DMS79 treated with DMSO at 0.1 percent for 48 hours (cell line): ENCODE results near the gene TDP1.

Experiments used
- DNase-seq: peaks from one replicate; lab custom pipeline; 2025; lab: John Stamatoyannopoulos, UW

Gene TDP1

GRCh38 chr14:89941830-89942377, 13.8 kb upstream of the TDP1 start:
- DNase-seq: no peak

DNA sequence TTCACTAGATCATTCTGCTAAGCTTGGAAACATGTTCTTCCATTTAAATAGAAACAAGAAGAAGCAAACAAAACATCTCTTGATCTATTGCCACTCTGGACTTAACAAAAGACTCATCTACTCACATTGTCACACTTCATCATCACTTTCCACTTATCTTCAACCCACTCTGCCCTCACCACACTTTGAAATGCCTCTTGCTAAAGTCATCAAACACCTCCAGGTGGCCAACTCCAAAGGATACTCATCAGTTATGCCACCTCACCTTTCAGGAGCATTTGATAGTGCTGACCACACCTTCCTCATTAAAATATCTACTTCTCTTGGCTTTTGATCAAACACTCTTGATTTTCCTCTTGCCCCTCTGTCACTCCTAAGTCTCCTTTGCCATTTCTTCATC, 8.4 kb upstream of the TDP1 start:
- no peak for DNase-seq

GRCh38 chr14:89952576-89952975, 3.2 kb upstream of the TDP1 start:
- DNase-seq: no peak

DNA sequence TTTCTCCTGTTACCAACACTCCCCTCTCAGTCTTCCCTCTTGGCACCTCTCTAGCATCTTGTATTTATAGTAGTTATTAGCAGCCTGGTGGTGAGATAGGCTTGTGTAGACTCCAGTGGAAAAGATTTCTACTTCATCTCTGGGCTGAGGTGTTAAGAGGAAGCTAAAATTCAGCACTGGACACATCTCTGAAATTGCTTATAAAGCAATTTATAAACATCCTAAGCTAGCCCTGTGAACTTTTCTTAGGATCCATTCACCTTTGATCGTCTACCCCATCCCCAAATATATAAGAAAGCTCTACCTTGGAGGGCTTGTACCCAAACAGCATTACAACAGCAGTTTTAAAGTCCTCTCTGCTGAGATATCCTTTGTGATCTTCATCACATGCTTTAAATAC, 2.1 kb upstream of the TDP1 start:
- DNase-seq: no peak

DNA sequence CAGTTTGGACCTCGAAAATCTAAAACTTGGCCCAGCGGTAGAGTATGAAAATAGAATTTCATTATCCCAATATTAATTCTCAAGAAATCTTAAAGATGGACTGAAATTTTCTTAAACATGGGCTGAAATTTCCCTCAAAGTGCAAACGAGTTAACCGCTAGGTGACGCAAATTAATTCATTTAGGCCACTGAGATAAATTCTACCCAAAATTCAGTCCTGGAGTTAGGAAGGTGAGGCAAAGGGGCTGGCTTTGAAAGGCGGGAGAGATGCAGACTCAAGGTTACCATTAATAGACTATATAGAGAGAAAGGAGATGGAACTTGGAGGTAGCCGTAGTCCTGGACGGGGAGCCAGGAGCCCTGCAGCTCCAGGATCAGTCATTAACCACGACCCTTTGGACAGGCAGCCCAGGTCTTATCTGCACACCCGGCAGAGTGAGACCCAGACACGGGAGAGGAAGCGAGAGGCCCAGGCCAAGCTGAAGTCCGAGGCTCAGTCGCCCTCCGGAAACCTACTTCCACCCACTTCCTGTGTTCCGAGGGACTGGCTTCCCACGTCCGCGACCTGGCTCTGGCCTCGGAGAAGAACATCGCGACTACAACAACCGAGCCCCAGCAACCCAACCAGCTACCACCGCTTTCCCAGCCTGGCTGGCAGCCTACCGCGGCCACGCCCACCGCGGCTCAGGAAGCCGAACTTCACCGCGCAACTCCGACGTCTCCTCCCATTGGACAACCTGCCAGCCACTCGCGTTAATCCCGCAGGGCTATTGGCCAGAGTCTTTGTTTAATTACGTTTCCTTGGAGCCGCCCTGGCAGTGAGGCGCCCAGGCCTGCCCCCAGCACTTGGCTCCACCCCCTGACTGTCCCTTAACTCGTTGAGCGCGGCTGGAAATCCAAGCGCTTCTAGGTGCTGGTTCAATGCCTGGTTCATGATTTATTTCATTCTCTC, 1.4 kb upstream of the TDP1 start, which contains the start of gene EFCAB11:
Gene EFCAB11, minus strand, starts transcription at position 661 of the 952 bp plus-strand sequence. Its CDS starts 70 bp downstream, at position 591.
- DNase-seq: peak; percentile 100

DNA sequence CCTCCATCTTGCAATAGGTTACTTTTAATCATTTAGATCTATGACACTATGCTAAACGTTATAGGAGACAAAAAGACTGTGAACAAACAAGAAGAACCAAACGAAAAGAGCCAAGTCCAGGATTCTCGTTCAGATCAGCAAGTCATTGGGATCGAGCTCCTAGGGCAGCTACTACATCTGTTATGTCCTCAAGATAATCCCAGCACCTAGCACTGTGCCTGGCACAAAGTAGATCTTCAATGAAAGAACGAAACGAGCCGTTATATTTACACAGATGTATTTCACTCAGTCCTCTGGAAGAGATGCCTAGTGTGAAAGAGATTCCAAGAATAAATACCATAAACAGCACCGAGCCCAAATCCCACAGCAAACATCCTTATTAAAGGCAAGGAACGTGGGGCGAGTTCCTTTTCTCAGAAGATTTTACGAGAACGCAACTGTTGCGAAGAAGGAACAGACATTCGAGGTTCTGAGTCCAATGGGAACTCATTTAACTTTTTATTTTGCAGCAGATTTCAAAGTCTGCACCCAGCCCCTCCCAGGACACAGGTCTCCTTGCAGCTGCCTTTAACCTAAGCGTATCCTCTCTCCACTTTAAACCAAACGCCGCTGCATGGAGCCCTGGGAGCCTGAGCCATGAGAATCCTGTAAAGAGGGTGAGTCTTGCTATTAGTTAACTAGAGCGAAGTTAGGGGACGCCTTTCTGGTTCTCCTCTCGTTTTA, 544 bp upstream of the TDP1 start:
- no peak for DNase-seq

DNA sequence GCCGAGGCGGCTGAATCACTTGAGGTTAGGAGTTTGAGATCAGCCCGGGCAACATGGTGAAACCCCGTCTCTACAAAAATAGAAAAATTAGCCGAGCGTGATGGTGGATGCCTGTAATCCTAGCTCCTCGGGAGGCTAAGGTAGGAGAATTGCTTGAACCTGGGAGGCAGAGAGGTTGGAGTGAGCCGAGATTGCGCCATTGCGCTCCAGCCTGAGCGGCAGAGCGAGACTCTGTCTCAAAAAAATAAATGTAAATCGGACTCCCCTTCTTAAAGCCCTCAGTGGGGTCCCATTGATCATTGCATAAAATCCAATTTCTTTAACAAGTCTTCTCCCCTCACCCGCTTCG, 908 bp downstream of the TDP1 start:
- DNase-seq: no peak

DNA sequence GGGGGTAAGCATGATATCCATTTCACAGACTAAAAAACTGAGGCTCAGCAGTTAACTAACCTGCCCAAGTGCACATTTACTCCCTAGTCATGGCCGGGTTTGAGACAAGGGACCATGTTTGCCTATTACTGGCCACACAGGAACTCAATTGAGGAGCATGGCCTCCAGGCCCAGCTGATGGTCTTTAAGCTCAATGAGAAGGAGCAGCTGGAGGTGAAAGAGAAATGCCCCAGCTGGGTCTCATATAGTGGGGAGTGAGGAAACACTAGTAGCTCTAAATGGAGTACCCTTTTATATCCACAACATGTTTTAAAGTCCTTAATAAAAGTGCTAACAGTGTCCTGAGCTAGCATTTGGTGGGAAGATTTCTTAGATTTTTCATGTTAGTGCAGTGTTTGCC, 1.6 kb downstream of the TDP1 start:
- DNase-seq: no peak

- DNase-seq: no peak
Observed at GRCh38 chr14:89957791-89958190, 2.1 kb downstream of the TDP1 start.

DNA sequence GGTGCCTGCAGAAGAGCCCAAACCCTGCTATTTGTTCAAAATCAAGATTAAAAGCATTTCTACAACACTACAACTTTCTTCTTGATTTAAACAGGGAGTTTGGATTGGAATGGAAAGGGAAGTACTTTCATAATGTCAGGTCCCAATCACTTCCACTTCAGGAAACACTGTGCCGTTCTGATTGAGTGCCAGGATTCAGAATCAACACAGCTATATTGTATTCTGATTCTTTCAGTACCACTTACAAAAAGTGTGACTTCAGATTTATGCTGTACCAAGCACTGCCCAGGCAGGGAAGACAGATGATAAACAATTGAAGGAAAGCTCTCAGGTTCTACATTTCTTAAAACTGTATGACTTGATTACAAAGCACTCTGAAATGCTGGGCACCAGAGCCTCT, 3.2 kb downstream of the TDP1 start:
- no peak for DNase-seq

DNA sequence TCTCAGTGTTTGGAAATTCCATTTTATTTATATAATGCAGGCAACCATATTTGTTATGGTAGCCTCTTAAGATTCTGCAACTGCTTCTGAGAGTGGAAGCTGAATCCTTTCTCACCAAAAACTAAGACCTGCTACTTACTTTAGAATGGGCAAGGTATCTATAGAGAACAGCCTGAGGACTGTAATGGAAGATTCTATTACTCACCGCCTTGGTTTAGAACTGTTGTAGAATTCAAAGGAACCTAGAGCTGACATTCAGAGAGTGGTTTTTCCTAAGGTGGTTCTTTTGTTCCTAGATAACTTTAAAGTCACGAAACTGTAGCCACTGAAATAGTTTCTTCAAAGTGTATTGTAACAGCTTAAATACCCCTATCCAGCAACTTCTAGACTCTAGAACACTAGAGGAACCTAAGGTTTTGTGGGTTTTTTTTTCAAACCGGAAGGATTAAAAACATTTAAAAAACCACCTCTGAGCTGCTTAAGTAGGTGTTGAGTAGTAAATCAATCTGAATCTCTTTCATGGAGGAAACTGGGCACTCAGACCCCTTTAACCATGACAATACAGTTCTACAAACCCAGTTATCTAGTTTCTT, 4.2 kb downstream of the TDP1 start:
- DNase-seq: no peak

DNA sequence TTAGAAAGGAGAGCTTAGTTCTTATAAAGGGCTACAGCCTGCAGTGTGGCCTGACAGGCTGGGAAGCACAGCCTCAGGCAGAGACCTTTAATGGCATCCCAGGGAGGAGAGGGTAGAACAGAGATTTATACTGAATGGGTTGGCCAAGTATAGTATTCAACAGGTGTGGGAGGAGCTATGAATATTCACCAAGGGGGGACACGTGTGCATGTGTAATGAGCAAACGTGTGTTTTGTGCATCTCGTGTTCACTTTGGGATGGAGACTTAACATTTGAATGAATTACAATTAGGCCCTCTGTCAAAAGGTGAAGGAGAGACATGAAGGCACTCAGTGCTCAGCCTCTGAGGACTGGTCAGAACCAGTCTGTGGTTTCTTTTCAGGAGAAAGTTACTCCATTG, 5.2 kb downstream of the TDP1 start:
- no peak for DNase-seq

GRCh38 chr14:89963288-89963978, 7.7 kb downstream of the TDP1 start:
- DNase-seq: peak; percentile 98

DNA sequence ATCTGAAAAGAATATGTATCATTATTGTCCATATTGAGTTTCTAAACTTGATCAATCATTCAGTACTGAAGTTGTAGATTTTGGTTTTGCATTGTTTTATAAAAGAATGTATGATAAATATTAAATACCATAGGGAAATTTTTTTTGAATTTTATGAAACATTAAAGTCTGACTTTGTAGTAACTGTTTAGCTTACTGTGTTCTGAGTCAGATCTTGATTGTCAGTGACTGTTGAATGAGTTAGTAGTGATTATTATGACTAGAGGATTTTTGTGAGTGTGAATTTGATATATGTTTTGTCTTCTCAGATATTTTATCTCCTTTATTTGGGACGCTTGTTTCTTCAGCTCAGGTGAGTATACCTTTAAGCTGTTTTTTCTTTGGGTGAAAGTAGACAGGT, 10.1 kb downstream of the TDP1 start:
- no peak for DNase-seq

DNA sequence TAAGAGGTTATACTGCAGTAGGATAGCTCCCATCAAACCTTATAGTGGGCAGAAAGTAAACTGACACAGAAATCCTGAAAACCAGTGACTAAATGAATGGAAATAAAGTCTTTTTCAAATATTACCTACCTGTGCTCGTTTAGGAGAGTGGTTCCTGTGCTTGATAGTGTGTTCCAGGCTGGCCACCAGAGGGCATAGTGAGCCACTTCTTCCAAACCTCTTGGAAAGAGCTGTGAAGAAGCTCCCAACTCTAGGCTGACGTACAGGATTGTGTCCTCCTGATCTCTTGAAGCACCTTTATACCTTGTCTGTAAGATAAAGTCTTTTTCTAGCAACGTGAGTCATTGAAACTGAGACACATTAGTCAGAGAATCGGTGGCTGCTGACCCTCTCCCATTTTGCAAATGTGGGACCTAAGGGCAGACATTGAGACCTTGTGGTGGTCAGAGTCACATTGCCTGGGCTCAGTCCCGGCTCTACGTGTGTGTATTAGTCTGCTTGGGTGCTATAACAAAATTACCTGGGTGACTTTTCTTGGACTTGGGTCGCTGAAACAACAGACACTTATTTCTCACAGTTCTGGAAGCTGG, 17.6 kb downstream of the TDP1 start:
- peak; percentile 34 for DNase-seq

- no peak for DNase-seq
Observed at GRCh38 chr14:89977668-89978067, 21.9 kb downstream of the TDP1 start.

DNA sequence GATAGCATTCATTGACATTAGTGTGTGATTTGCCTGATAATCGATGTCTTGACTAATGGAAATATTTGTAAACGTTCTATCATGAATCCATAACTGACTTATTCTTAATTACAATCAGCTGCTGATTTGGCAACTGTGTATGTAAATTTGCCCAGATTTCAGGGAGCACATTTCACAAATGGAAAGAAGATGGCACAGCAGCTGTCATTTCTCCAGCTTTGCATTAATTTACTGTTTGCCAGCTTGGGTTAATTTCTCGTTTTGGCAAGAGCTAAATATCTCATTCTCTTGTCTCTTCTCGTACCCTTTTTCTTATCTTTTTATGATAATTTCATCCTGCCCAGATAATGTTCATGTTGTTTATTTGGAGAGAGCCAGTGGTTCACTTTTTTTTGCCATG, 22.9 kb downstream of the TDP1 start:
- no peak for DNase-seq

GRCh38 chr14:89983375-89983774, 27.6 kb downstream of the TDP1 start:
- no peak for DNase-seq

DNA sequence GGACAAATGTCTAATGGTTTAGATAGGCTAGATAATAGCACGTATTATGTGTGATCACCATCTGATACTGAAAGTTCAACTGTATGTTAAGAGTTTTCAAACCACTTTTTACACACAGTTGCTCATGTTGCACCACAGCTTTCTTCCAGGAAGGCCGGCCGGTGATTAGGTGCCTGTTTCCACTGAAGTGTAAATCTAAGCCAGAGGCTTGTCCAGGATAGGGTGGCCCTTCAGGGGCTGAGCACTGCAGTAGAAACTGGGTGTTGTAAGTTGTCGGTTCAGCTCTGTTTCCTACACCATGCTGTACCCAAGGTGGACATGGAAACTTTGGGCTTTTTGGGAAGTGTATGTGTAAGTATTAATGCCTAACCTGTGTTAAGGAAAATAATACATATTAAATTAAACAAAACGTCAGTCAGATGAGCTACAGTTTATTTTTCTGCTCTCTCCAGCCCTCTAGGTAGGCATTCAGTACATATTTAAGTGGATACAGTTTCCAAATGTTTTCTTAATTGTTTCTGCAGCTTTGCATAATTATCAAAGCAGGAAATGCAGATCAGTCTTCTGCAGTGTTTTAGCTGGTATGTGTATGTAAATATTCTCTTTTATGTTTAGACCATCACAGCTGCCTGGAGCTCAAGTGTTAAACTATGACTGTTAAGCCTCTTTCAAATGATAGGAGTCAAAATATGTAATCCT, 30.9 kb downstream of the TDP1 start:
- DNase-seq: no peak

GRCh38 chr14:89987161-89987475, 31.4 kb downstream of the TDP1 start:
- no peak for DNase-seq

GRCh38 chr14:89988787-89989186, 33.1 kb downstream of the TDP1 start:
- DNase-seq: no peak
